GM18951 (cell line): ENCODE results near the gene DDIAS.
A peak's percentile ranks its signal among the peaks of the same experiment; 100 is the strongest.
"Not testable (repeated sequence)": the region's sequence is repeated elsewhere in the genome, so short reads cannot be mapped to it uniquely, and the experiment has no call there.

Experiments used
- POLR2A ChIP-seq: IDR thresholded peaks from 4 replicates; pipeline ENCODE4 v1.6.1; 2011; ENCODE audit warnings: mild to moderate bottlenecking; ENCODE audit not compliant: insufficient read length, insufficient read depth; ENCODE audit errors: extremely low read depth
- in situ Hi-C: fragments of 300-500 bp; cut with MboI; formaldehyde crosslinking; loops from one replicate; pipeline ENCODE4 v1.12.0; 2022; ENCODE audit warnings: low sequenced_read_pairs, mixed read lengths, inconsistent platforms; ENCODE audit not compliant: unreplicated experiment

The DDIAS gene

DNA sequence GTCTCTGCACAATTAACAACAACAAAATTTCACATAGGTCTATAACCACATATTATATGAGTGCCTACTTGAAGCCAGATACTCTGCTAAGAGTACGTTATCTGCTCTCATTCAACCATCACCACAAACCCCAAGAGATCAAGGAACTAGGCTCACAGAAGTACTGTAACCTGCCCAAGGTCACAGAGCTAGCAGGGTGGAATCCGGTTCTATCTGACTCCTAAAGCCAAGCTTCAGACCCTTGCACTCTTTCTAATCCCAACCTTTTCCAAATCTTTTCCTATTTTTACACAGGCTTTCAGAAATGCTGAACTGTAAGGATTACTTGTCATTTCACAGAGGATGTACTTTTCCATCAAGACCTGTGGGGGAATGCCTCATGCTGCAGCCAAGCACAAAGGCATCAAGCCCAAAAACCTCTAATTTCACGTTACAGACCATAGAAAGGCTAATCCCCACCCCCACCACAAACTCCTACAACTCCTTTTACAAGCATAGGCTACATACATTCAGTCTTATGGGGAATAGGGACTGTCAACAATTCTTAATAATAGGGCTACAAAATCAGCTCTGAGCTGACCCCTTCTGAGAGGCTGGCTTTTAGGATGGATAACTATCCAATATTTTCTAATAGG is 2.2 kb upstream of the DDIAS start:
- no peak for TF ChIP-seq POLR2A
- in situ Hi-C loops = no loop called here

DNA sequence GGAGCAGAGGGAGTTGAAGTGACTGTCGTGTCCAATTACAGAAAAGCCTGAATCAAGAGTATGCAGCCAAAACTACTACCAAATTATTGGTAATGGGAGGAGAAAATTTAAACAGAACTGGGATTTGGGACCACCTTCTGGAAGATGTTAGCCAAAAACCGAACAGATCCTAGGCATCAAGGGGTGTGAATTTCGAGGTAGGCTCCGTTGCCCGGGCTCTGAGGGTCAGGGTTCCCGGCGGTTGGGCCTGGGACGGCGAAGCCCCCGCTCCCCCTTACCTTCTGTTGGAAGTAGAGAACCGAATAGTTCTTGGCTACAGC is 1.6 kb upstream of the DDIAS start:
- in situ Hi-C loops = loop anchor here (5.0 to 10.0 kb wide), 2 partner anchors 167 to 285 kb away; no protein-coding TSS in a partner anchor
- TF ChIP-seq POLR2A = no peak

DNA sequence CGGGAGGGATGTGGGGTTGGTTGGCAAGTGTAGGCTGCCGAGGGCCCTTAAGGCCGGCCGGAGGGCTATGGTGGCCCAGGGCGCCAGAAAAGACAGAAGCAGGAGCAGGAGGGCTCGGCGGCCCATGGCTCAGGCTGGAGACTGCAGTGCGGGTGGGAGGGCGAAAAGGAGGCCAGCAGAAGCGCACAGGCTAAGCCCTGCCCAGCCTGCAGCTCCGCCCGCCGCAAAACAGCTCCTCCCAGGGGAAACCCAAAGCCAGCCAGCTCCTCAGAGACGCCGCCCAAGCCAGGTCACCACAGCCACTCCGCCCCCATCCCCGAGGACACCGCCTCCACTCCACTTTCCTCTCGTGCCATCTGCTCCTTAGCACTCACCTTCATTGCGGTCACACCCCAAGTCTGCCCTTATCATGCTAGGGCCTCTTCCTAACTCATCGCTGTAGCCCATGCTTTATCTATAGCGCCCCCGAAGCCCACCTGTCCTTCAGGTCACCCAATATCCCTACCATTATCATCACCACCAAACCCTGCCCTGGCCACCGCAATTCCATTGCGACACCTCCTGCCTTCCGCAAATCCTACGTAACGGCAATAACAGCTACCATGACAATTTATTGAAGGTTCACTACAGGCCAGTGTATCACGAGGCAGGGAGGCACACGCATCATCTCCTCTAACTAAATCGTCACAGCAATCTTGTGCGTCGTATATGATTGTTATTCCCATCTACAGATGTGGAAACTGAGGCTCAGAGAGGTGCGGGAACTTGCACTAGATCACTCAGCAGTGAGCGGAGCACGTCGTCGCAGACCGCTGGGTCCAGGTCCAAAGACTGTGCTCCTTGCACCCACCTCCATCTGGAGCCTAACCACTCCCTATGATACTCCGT is 1.0 kb upstream of the DDIAS start, which contains the start of gene PRCP:
Gene PRCP (minus strand): TSS at position 154 of the 888 bp plus-strand sequence. CDS start 28 bp downstream, at position 126.
- TF ChIP-seq POLR2A = peak; percentile 85
- in situ Hi-C loops = loop anchor here (5.0 to 10.0 kb wide), 2 partner anchors 167 to 284 kb away; no protein-coding TSS in a partner anchor

GRCh38 chr11:82901922-82902485 is 468 bp downstream of the DDIAS start:
- in situ Hi-C loops = loop anchor here (5.0 to 10.0 kb wide), 2 partner anchors 165 to 283 kb away; no protein-coding TSS in a partner anchor

DNA sequence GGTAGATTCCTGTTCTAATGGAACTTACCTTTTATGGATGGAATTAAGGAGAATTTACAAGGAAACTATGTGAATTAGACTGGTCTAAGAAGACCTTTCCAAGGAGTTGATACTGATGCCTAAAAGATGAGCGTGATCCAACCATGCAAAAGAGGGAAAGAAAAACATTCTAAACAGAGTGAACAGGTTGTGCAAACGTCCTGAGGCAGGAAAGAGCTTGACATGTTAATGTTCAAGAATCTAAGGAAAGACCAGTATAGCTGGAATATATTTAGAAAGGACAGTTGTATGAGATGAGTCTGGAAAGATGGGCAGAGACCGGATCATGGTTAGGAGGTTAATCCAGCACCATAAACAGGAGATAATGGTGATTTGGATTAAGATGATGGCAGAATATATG is 1.3 kb downstream of the DDIAS start:
- in situ Hi-C loops = loop anchor here (5.0 to 10.0 kb wide), 2 partner anchors 164 to 282 kb away; no protein-coding TSS in a partner anchor
- no peak for TF ChIP-seq POLR2A

More at GRCh38 chr11:82901922-82902485, 468 bp downstream of the DDIAS start:
- no peak for TF ChIP-seq POLR2A

GRCh38 chr11:82903843-82904586 is 2.5 kb downstream of the DDIAS start:
- in situ Hi-C loops = loop anchor here (5.0 to 10.0 kb wide), 2 partner anchors 163 to 281 kb away; no protein-coding TSS in a partner anchor
- TF ChIP-seq POLR2A = no peak

- TF ChIP-seq POLR2A = no peak
- in situ Hi-C loops = loop anchor here (10.0 kb wide), 1 partner anchor 279 kb away; no protein-coding TSS in a partner anchor
These were observed 4.7 kb downstream of the DDIAS start for GRCh38 chr11:82906236-82906635.

DNA sequence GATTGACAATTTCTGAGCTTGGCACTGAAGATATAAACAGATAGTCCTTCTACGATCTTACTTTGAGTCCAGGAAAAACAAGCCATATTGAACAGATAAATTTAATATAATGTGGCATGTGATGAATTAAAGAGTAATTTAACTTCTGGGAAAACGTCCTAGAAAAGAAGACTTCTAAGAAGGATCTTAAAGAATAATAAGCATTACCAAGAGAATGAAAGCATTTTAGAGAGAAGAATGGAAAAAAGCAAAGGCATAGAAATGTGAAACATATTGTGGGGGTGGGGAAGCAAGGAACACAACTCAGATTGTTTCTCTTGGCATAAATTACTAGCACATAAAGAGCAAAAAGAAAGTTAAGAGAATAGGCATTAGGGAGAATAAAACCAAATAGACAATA is 5.4 kb downstream of the DDIAS start:
- in situ Hi-C loops = loop anchor here (10.0 kb wide), 1 partner anchor 278 kb away; no protein-coding TSS in a partner anchor
- TF ChIP-seq POLR2A = no peak

DNA sequence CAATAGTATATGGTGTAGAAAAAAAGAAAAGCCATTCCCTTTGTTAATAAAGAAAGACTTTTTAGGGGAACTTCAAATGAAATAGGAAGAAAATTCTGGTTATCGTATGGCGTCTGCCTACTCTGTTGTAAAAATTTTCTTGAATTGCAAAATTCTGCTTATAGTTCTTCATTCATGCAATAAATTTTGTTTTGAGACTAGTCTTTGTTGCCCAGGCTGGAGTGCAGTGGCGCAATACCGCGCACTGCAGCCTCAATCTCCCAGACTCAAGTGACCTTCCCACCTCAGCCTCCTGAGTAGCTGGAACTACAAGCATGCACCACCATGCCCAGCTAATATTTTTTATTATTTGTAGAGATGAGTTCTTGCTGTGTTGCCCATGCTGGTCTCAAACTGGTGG is 5.8 kb downstream of the DDIAS start:
- in situ Hi-C loops = loop anchor here (10.0 kb wide), 1 partner anchor 277 kb away; no protein-coding TSS in a partner anchor
- no peak for TF ChIP-seq POLR2A

- in situ Hi-C loops = loop anchor here (10.0 kb wide), 1 partner anchor 276 kb away; no protein-coding TSS in a partner anchor
- no peak for TF ChIP-seq POLR2A
These were observed 6.8 kb downstream of the DDIAS start for GRCh38 chr11:82908311-82908710.

- TF ChIP-seq POLR2A = no peak
- in situ Hi-C loops = loop anchor here (10.0 kb wide), 1 partner anchor 276 kb away; no protein-coding TSS in a partner anchor
These were observed 7.6 kb downstream of the DDIAS start for GRCh38 chr11:82909015-82909640.

DNA sequence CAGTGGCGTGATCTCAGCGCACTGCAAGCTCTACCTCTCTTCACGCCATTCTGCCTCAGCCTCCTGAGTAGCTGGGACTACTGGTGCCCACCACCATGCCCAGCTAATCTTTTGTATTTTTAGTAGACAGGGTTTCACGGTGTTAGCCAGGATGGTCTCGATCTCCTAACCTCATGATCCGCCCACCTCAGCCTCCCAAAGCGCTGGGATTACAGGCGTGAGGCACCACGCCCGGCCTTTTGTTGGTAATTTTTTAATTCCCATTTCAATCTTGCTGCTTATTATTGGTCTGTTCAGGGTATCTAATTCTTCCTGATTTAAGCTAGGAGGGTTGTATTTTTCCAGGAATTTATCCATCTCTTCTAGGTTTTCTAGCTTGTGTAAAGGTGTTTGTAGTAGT is 18.2 kb downstream of the DDIAS start:
- in situ Hi-C loops = not testable (repeated sequence)

GRCh38 chr11:82920227-82920626 is 18.7 kb downstream of the DDIAS start:
- in situ Hi-C loops = not testable (repeated sequence)

DNA sequence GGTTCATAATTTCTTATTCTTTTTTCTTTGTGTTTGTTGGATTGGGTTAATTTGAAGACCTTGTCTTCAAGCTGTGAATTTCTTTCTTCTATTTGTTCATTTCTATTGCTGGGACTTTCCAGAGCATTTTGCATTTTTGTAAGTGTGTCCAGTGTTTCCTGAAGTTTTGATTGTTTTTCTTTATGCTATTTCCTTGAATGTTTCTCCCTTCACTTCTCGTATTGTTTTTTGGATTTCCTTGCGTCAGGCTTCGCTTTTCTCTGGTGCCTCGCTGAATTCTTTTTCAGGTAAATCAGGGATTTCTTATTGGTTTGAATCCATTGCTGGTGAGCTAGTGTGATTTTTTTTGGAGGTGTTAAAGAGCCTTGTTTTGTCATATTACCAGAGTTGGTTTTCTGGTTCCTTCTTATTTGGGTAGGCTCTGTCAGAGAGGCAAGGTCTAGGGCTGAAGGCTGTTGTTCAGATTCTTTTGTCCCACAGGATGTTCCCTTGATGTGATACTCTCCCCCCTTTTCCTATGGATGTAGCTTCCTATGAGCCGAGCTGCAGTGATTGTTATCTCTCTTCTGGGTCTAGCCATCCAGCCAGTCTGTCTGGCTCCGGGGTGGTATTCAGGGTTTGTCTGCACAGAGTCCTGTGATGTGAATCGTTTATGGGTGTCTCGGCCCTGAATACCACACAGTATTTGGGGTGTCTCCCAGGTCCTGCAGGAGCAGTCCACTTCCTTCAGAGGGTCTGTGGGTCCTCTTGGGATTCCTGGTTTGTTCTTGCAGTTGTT is 21.0 kb downstream of the DDIAS start:
- in situ Hi-C loops = not testable (repeated sequence)
